Panc1 (cell line): ENCODE measurements around the gene IQSEC1. TPM values are rescaled to one million over a fixed set of nuclear protein-coding genes. Genes with fewer than 3 reads are reported as not detected.
"Not testable (repeated sequence)": the region's sequence is repeated elsewhere in the genome, so short reads cannot be mapped to it uniquely, and the experiment has no call there.

Source experiments
- ATAC-seq: fragments of 200-7000 bp; cut with Tn5 transposase; 2 replicates; pipeline ENCODE4 v1.9.1; 2020; ENCODE audit warnings: mild to moderate bottlenecking, moderate library complexity
- BruUV-seq: library from RNA; stranded (reverse); fragments of 400-500 nt; replicated peaks from 2 replicates; lab custom pipeline; 2021; lab: Mats Ljungman, UMichigan
- CTCF ChIA-PET: fragments of 300-600 bp; sonication (Branson Sonifier 250); formaldehyde crosslinking; loops from one replicate; lab custom pipeline; 2022; ENCODE audit warnings: antibody characterized with exemption; lab: Charles Lee
- POLR2A ChIA-PET: fragments of 300-600 bp; sonication (Branson Sonifier 250); formaldehyde crosslinking; loops from one replicate; lab custom pipeline; 2022; ENCODE audit warnings: antibody characterized with exemption; lab: Charles Lee
- DNase-seq: peaks from one replicate; pipeline ENCODE4 v3.0.0-alpha.2; 2010; ENCODE audit warnings: low read depth, low spot score
- H3K27ac ChIP-seq: 2 replicates; pipeline ENCODE4 v1.5.1; 2011; ENCODE audit warnings: mild to moderate bottlenecking, low read length, inconsistent platforms
- H3K27me3 ChIP-seq: fragments of 200-500 bp; sonication (Bioruptor generic); 2 replicates; pipeline ENCODE4 v1.6.0; 2014; ENCODE audit warnings: low read length, inconsistent platforms; ENCODE audit not compliant: control insufficient read depth, insufficient read depth
- H3K36me3 ChIP-seq: fragments of 200-500 bp; sonication (Bioruptor generic); 2 replicates; pipeline ENCODE4 v1.5.1; 2014; ENCODE audit warnings: inconsistent platforms, mild to moderate bottlenecking, low read length, moderate library complexity; ENCODE audit not compliant: control insufficient read depth, insufficient read depth
- H3K4me1 ChIP-seq: 2 replicates; pipeline ENCODE4 v1.5.1; 2011; ENCODE audit warnings: inconsistent platforms, mild to moderate bottlenecking, low read length, moderate library complexity; ENCODE audit not compliant: control insufficient read depth, insufficient read depth
- H3K4me3 ChIP-seq, 2 experiments: 2 replicates each; pipeline ENCODE4 v1.5.1; 2011 to 2012; ENCODE audit warnings: low read depth in 2 of 2, low read length in 2 of 2, mild to moderate bottlenecking in 2 of 2, inconsistent platforms in 1 of 2, moderate library complexity in 1 of 2
- H3K9me3 ChIP-seq: fragments of 200-500 bp; sonication (Bioruptor generic); 2 replicates; pipeline ENCODE4 v1.5.1; 2014; ENCODE audit warnings: low read depth, mild to moderate bottlenecking, inconsistent platforms, low read length, moderate library complexity; ENCODE audit not compliant: control insufficient read depth, insufficient read depth
- POLR2AphosphoS5 ChIP-seq: IDR thresholded peaks from 2 replicates; pipeline ENCODE4 v1.6.1; 2012; ENCODE audit warnings: mild to moderate bottlenecking, low read depth, low read length, moderate library complexity
- REST ChIP-seq, 2 experiments: IDR thresholded peaks; 2 replicates each; pipeline ENCODE4 v1.6.1; 2011 to 2012; ENCODE audit warnings: low read depth in 2 of 2, control low read depth in 1 of 2, low read length in 1 of 2, mild to moderate bottlenecking in 1 of 2, moderate library complexity in 1 of 2; ENCODE audit not compliant: insufficient read depth in 1 of 2
- SIN3A ChIP-seq: IDR thresholded peaks from 2 replicates; pipeline ENCODE4 v1.6.1; 2012; ENCODE audit warnings: low read depth, mild to moderate bottlenecking, low read length, moderate library complexity, borderline replicate concordance; ENCODE audit not compliant: insufficient read depth
- TCF7L2 ChIP-seq: IDR thresholded peaks from 2 replicates; pipeline ENCODE4 v1.6.1; 2011; ENCODE audit warnings: mild to moderate bottlenecking, low read depth, low read length, inconsistent platforms
- in situ Hi-C: cut with HindIII; loops from 2 replicates; pipeline ENCODE4 v1.10.0; 2016; ENCODE audit warnings: low sequenced_read_pairs, low pct_unique_long_range_greater_than_20kb
- intact Hi-C: fragments of 100-400 bp; cut with micrococcal nuclease; formaldehyde crosslinking; loops from one replicate; pipeline ENCODE4 v1.10.0; 2022; ENCODE audit not compliant: unreplicated experiment
- total RNA-seq: library from RNA; stranded (reverse); gene quantifications from one replicate; pipeline ENCODE4 v1.2.1, GENCODE V29; 2021; ENCODE audit not compliant: unreplicated experiment
- TF ChIP-seq, protein P1 (sequence below): fragments of 450-650 bp; IDR thresholded peaks from 2 replicates; pipeline ENCODE4 v1.5.1; 2017; ENCODE audit warnings: mild to moderate bottlenecking

IQSEC1 gene
- total RNA-seq, 1 experiment from 2014 or later: 28.4 TPM

- Histone ChIP-seq H3K9me3 (no peaks in the 10 kb centered on the region), H3K27ac (no peak overlapping the region), H3K4me3 (no peak overlapping the region), H3K27me3 (no peaks in the 10 kb centered on the region), H3K4me1 (no peaks in the 10 kb centered on the region), H3K36me3 (no peaks in the 10 kb centered on the region)
- TF ChIP-seq SIN3A: no peak
- no peak for TF ChIP-seq POLR2AphosphoS5
- TF ChIP-seq, protein P1, sequence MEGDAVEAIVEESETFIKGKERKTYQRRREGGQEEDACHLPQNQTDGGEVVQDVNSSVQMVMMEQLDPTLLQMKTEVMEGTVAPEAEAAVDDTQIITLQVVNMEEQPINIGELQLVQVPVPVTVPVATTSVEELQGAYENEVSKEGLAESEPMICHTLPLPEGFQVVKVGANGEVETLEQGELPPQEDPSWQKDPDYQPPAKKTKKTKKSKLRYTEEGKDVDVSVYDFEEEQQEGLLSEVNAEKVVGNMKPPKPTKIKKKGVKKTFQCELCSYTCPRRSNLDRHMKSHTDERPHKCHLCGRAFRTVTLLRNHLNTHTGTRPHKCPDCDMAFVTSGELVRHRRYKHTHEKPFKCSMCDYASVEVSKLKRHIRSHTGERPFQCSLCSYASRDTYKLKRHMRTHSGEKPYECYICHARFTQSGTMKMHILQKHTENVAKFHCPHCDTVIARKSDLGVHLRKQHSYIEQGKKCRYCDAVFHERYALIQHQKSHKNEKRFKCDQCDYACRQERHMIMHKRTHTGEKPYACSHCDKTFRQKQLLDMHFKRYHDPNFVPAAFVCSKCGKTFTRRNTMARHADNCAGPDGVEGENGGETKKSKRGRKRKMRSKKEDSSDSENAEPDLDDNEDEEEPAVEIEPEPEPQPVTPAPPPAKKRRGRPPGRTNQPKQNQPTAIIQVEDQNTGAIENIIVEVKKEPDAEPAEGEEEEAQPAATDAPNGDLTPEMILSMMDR: no peak
- no peak for TF ChIP-seq REST (IDR thresholded peaks at IDR 0.05; ENCODE audit: insufficient read depth in 1 of 2, low read depth in 2 of 2, low read length in 1 of 2)
- TF ChIP-seq TCF7L2: no peak
- DNase-seq (no peak), ATAC-seq (no peak)
- ChIA-PET CTCF (no interaction called here), POLR2A (no interaction called here)
- BruUV-seq: no TSS peak
- in situ Hi-C loops: no loop called here
- intact Hi-C loops: no loop called here
Observed at GRCh38 chr3:12856626-12857025, 216.6 kb downstream of the IQSEC1 start.

DNA sequence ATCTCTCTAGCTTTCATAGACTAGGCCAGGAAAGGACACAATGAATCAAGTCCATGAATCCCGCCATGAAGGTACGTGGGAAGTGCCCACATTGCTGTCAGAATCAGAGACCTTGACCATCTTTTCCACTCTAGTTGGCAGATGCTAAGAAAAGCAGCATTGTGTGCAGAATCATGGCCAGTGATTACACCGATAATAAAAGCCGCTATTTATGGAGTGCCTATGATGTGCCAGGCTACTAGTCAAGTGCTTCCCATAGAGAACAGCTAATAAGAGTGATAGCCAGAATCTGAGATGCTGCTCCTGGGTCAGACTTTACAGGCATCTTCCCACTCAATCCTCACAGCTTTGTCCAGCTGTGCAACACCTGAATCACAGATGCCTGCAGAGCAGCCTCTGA is 218.7 kb downstream of the IQSEC1 start:
- DNase-seq (no peak), ATAC-seq (no peak)
- Histone ChIP-seq H3K27ac (no peak overlapping the region), H3K27me3 (no peaks in the 10 kb centered on the region), H3K36me3 (no peaks in the 10 kb centered on the region), H3K4me3 (no peak overlapping the region), H3K4me1 (no peaks in the 10 kb centered on the region), H3K9me3 (no peaks in the 10 kb centered on the region)
- ChIA-PET POLR2A (no interaction called here), CTCF (no interaction called here)
- TF ChIP-seq TCF7L2 (no peak), REST (IDR thresholded peaks at IDR 0.05; ENCODE audit: insufficient read depth in 1 of 2, low read depth in 2 of 2, low read length in 1 of 2) (no peak), SIN3A (no peak), POLR2AphosphoS5 (no peak)
- TF ChIP-seq, protein P1: no peak
- BruUV-seq: no TSS peak
- in situ Hi-C loops (no loop called here), intact Hi-C loops (no loop called here)

DNA sequence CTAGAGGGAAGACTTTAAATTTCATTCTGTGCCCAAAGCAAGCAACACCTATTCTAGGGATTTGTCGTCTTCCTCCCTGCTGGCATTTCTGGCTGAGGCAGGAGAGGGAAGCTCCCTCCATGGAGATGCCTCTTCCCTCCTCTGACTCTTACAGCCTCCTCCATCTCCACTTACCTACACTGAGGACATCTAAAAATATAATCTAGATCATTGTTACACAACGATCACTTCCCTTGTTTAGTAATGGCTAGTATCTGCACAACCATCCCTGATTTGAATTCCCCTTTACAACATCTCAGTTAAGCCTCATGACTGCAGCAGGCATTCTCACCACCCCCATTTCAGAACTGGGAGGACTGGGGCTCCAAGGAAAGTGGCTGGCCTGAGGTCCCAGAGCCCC is 219.4 kb downstream of the IQSEC1 start:
- DNase-seq, H3K4me3 ChIP-seq, H3K27me3 ChIP-seq, H3K9me3 ChIP-seq, H3K27ac ChIP-seq, POLR2A ChIA-PET, H3K36me3 ChIP-seq, H3K4me1 ChIP-seq, BruUV-seq, in situ Hi-C loops, ATAC-seq, CTCF ChIA-PET, intact Hi-C loops: not testable (repeated sequence)
